GM18517 (cell line): ENCODE data around the gene GPR50.
A peak's percentile ranks its signal among the peaks of the same experiment; 100 is the strongest.

Experiments
- ATAC-seq: cut with Tn5 transposase; IDR thresholded peaks from one replicate; pipeline ENCODE4 v1.9.1; 2021; ENCODE audit warnings: mild to moderate bottlenecking, moderate library complexity; ENCODE audit not compliant: unreplicated experiment

Gene GPR50

DNA sequence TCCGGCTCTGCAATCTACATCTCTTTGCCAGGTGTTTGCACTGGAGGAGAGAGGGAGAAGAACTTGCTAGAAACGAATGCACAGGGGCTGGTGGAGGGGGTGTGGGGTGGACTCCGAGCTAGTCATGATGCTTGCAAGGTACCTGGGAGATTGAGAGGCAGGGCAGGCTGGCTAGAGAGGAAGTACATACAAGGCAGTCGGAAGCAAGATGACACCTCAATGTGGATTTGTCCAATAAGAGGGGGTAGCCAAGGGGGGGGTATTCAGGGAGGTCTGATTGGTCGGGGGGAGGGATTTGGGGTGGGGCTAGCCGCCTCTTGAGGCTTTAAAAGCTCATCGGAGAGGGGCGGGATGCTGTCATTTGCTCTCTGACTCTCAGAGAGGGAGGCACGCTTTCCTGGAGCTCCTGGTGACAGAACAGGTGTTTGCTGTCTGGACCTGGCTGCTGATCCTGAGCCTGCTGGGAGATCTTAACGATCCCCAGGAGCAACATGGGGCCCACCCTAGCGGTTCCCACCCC is at the start of gene GPR50:
Gene GPR50, plus strand, starts transcription at position 354 of the 520 bp plus-strand sequence. Its CDS starts 138 bp downstream, at position 492.
- ATAC-seq = no peak

DNA sequence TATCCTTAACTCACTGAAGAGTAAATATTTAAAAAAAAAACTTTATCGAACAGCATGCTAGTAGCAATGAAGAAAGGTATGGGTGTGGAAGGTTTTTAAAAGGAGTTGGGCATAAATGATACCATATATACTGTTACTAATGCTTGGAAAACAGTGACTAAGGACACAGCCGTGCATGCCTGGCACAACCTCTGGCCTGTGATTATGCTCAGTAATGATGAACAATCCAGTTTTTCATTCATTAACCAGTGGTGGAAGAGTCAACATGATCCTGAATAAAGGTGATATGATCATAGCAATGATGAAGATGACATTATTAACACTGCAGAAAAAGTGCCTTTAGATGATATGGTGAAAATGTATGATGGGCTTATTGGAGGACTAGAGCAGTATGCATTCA is 43.9 kb upstream of the GPR50 start:
- no peak for ATAC-seq

DNA sequence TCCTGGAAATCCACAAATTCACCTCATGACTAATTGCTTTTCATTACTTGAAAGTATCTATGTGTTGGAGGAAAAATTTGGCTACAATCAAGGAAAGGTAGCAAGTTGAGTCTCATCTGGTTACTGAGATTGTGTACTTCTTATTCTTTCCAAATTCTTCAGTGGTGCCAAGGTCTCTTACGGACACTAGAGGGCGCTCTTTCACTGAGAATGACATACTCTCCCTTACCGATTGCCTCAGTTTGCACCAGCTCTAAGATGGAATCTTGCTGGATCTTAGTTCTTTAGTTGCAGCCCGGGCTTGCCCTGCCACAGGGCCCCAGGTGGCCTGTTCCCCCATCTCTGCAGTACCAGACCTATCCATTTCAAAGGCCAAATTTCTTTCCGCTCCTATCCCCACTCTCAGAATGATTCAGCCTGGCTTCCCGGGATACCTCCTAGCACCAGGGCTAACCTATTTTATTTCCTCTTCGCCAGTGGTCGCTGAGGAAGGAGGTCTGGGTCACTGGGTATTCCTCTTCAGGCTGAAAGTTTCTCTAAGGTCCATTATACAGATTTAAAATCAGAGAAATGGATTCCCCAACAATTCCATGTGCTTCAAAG is 24.6 kb upstream of the GPR50 start:
- ATAC-seq = peak; percentile 73

DNA sequence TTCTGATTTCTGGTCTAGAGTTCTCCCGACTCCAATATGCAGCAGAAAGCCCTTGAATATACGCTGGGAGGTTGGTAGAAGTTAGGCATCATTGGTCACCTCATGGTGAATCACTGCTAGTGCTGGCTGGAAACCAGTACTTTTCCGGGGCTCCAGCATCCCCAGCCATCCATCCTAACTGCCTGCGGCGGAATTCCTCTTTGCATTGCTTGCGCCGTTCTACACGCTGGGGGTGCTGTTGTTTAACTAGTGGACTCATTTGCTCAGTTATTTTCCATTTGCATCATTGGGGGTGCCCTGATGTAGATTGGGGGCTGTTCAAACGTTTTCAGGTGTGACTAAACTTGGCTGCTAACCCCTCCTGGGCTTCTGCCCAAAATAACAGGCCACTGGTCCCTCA is 23.3 kb upstream of the GPR50 start:
- no peak for ATAC-seq

DNA sequence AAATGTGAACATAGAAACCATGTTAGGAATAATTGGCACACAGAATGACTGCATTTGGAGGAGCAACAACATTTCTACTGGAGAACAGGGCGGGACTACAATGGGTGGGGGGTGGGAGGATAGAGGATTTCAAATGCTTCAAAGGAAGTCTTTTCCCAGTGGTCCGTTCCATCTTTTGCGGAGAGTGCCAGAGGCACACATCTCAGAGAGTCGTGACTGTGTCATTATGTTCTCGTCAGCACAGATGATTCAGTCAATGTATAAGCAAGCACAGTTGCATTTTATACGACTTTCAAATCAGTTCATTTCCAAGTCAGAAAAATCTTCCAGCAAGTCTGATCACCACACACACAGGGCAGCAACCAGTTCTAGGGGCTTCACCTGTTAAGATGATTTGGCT is 22.7 kb upstream of the GPR50 start:
- no peak for ATAC-seq

DNA sequence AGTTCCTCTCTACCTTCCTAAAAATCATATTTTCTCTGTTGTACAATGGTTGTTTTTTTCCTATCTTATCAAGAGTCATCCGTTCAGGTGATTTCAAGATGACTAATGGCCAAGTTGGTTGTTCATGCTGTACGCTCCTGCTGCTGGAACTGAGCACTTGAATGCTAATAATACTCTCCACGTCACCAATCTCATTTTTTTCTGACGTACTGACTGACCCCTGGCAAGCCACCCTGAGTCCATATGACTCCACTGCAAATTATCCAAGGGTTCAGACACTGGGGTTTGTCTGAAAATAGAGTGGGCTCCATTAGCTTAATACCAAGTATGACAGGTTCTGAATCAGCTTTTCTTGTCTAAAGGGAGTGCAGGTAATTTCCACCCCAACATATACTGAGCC is 21.1 kb upstream of the GPR50 start:
- no peak for ATAC-seq

DNA sequence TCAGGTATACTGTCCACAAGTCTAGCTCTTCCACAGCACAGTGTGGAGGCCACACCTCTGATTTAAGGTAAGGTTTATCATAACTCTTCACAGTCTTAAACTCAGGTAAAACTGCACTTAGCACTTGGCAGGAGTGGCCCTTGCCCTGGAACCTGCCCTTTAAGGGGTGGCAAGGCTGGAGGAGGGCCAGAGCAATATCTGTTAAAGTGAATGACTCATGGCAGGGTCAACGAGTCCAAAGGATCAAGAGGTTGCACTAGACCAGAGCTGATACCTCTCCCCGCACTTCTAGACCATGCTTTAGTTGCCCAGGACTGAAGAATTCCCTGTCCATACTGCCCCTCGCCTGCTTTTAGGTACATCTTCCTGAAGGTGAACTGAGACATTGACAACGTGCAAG is 14.7 kb upstream of the GPR50 start:
- ATAC-seq = no peak

DNA sequence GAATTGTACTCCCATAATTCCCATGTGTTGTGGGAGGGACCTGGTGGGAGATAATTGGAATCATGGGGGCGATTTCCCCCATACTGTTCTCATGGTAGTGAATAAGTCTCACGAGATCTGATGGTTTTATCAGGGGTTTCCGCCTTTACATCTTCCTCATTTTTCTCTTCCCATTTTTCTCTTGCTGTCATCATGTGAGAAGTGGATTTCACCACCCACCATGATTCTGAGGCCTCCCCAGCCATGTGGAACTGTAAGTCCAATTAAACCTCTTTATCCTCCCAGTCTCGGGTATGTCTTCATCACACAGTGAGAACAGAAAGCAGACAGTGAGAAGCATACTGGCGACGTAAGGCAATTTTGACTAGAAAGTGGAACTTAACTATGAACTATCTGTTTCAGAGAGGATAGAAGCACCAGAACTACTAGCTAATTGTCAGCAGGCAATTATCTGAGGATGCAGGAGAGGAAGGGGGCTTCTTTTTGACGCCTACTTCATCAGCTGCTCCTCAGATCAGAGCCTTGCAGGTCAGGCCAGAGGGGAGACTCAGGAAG is 8.5 kb upstream of the GPR50 start:
- ATAC-seq = no peak

DNA sequence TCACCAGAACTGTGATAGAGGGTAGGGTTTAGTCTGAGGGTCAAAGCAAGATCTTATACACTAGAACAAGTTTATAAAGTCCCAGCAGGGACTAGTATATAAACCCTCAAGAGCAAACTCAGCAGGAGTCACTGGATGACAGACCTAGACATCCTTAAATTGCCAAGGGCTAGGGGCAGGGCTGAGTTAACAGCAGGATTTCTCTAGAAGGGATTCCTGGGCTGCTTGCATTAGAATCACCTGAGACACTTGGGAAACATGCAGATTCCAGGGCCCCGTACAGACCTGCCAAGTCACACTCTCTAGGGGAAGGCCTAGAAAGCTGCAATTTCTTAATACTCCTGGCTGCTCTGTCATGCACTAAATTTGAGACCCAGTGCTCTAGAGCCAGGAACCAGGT is 6.6 kb upstream of the GPR50 start:
- no peak for ATAC-seq

DNA sequence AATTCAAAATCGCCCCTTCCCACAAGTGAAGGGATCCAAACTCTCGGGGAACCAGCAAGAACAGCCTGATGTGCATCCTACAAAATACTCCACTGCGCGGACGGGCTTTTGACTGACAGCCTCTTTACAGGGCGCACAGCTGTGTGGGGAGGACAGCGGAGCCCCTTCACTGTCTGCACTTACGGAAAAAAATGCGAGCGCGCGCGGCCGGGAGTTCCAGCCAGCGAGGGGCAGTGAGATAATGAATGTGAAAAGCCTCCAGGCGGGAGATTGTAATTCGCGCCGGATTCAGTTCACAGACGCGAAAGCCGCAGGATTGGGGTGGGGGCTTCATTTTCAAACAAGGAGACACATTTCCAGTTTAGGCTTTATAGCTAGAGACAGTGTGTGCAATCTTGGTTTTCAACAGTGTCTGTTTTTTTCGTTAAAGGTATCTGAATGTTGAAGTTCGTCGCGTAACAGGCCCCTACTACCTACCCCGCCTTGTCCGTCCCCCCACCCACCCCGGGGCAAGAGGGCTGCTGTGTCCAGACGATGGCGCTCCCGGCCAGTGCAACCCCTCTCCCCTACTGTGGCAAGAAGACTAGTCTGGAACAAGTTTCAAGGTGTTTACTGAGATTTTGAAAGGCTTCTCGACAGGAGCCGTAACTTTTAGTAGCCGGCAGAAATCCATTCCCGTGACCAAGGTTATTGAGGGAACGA is 1.7 kb upstream of the GPR50 start:
- no peak for ATAC-seq

DNA sequence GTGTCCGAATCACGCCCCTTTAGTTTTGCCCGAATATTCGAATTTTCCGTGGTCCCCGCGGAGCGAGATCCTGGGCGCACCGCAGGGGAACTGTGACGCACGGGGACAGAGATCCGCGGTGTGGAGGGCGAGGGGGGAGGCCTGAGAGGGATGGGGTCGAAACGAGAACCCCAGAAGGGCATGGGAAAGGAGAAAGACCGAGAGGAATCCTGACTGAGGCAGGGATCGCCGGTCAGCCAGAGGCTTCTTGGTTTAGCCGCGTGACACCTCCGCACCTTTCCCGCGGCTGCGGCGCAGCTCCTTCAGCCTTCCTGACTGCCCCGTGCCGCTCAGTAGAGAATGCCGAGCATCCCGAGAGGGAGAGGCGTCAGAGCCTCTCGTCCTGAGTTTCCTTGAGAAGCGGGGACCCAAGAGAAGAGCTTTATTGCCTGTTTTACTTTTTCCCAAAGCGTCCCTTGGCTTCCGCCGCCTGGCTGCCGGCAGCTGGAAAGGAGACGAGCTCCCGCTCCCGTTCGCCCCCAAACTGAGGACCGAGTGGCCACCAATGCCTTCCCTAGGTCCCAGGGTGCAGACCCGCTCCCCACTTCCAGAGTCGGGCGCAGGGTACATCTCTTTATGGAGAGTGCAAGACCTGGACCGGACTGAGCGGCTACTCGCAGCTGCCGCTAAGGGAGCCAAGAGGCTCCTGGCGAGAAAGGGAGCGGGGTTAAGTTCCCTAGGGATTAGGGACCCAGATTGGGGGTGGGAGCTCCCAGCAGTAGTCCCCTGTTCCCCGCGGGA is 911 bp upstream of the GPR50 start:
- ATAC-seq = no peak

DNA sequence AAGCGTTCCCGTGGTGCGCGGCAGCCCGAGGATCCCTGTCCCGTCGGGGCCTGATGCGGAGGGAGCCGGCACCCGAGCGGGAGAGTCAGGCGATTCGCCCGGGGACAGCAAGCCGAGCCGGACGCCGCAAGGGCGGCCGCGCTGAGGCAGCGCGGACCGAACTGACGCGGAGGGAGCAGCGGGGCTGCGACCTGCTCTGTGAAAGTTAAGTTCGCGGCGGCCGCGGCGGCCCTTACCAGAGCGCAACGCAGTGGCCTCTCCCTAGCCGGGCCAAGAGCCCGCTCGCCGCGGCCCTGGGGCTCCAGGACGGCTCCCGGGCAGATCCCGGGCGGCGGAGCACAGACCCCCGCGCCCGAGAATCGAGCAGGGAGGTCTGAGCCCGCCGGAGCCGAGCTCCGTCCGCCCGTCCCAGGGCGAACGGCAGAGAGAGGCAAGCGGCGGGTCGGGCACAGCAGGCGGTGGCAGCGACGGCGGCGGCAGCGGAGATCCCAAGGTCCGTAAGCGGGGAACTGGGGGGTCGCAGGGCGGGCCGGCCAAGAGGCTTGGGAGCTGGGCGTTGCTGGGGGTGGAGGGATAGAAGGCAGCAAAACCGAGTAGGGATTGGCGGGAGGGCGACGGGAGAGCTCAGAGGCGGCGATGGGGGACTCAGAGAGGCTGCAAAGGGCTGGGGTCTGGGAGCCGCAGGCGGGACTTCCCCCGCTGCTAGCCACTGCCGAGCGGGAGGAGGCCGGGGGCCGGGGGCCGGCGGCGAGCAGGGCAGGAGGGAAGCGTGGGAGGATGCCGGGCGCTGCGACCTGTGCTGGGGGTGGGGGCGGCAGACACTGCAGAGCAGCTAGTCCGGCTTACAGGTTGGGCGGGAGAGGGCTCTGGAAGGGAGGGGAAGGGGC is 1.0 kb downstream of the GPR50 start:
- ATAC-seq = no peak

DNA sequence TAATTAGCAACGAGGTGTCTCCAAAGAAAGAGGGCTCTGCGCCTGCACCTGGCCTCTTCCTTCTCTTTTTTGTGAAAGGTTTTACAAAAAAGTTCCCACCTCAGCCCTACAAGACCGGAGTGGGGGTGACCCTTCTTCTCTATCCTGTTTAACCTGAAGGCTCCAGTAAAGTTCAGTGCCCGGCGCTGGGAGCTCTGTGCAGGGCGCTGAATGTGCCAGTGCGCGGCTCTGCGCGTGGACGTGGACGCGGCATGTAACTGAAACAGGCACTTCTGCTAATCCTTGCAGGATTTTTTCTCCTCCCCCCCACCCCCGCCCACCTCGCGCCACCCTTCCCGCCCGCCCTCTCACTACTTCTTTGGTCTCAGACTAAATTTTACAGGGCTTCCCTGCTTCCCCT is 2.4 kb downstream of the GPR50 start:
- ATAC-seq = no peak

DNA sequence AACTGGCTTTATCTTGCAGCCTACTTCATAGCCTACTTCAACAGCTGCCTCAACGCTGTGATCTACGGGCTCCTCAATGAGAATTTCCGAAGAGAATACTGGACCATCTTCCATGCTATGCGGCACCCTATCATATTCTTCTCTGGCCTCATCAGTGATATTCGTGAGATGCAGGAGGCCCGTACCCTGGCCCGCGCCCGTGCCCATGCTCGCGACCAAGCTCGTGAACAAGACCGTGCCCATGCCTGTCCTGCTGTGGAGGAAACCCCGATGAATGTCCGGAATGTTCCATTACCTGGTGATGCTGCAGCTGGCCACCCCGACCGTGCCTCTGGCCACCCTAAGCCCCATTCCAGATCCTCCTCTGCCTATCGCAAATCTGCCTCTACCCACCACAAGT is 4.0 kb downstream of the GPR50 start:
- ATAC-seq = no peak

DNA sequence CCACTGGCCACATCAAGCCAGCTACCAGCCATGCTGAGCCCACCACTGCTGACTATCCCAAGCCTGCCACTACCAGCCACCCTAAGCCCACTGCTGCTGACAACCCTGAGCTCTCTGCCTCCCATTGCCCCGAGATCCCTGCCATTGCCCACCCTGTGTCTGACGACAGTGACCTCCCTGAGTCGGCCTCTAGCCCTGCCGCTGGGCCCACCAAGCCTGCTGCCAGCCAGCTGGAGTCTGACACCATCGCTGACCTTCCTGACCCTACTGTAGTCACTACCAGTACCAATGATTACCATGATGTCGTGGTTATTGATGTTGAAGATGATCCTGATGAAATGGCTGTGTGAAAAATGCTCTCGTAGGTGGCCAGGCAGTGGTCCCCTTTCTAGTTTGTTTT is 4.7 kb downstream of the GPR50 start:
- ATAC-seq = no peak

DNA sequence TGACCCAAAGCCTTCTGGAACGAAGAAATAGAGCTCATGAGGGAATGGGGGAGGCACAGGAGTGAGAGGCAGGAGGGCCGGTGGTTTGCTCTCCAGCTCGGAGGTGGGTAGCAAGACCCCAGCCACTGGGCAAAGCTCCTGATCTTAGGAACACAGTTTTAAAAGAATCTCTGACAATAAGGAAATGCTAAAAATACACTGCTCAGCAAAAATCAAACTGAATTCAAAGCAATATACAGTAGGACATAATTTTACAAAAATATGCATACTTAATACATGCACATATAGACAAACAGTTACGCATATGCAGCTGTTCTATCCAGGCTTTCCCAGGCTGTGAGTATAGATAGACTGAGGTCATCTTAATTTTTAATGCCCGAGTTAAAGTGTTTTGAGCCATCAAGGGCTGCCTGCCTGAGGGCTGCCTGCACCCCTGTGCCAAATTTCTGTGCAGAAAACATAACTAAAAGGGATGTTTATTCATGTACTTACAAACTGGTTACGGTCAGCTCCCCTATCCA is 6.9 kb downstream of the GPR50 start:
- ATAC-seq = no peak

DNA sequence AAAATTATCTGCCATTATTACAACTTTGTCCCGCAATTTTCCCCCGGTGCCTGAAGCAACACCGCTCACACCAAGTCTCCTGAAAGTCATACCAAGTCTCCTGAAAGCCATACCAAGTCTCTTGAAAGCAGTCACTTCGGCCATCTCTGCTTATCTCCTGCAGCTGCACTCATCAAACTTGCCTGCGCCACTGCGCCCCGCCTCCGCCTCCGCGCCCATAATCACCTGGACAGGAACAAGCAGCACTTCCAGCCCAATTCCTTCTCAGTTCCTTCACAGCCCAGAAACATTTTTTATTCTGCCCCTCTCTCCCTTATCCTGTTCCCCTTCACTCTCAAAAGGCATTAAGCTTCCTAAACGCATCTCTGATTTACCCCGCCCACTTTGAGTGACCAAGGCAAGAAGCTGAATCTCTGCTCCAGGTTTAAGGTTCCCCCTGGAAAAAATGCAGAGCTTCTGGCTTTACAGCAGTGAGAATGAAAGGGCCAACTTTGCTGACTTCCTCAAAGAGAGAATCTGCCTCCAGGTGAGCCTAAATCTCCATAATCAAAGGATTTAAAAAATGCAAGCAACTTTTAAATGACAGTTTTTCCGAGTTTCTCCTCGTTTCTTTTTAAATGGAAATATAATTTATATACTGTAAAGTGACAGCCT is 7.7 kb downstream of the GPR50 start:
- ATAC-seq = no peak

DNA sequence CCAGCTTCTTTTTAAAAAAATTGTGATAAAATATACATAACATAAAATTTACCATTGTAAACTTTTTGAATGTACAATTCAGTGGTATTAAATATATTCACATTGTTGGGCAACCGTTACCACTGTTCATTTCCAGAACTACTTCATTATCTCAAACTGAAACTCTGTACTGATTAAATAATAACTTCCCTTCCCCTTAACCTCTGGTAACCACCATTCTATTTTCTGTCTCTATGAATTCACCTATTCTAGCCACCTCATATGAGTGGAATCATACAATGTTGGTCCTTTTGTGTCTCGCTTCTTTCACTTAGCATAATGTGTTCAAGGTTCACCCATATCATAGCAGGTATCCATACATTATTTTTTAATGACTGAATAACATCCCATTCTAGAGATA is 8.3 kb downstream of the GPR50 start:
- no peak for ATAC-seq

DNA sequence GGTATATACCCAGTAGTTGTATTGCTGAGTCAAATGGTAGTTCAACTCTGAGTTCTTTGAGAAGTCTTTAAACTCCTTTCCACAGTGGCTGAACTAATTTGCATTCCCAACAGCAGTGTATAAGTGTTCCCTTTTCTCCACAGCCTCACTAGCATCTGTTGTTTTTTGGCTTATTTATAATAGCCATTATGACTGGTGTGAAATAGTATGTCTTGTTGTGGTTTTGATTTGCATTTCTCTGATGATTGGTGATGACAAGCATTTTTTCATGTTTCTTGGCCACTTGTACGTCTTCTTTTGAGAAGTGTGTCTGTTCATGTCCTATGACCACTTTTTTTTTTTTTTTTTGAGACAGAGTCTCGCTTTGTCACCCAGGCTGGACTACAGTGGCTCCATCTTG is 30.5 kb downstream of the GPR50 start:
- ATAC-seq = no peak

DNA sequence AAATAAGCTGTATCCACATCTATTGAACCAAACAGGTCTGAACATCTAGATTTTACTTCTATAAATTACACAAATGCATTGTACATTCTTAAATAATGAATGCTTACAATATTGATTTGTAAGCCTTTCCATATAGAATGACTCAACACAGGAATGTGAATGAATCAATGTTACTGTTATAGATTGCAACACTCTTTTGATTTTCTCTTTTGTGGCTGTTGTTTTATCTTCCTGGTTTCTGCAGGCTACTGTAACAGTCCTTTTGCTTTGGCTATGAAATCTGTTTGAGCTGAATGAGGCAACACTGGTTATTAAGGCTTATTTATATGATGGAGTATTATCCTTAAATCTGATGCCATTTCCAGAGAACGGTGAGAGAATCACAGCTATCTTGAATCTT is 49.5 kb downstream of the GPR50 start:
- ATAC-seq = no peak
